Keratinocyte (primary cell): ENCODE data around the gene CEACAM7. TPM values are rescaled to one million over a fixed set of nuclear protein-coding genes. Genes with fewer than 3 reads are reported as not detected.

ENCODE experiments used
- DNase-seq: peaks from one replicate; pipeline ENCODE4 v3.0.0-alpha.2; 2011; ENCODE audit warnings: low read depth, missing footprints, low spot score
- FAIRE-seq: peaks from 2 replicates; lab custom pipeline; 2011; peaks lifted over from hg19 to GRCh38; lab: Jason Lieb, UNC
- H2AFZ ChIP-seq: 2 replicates; pipeline ENCODE4 v1.6.0; 2012; ENCODE audit warnings: low read length, control low read depth, inconsistent platforms; ENCODE audit not compliant: control insufficient read depth
- H3K27ac ChIP-seq: 2 replicates; pipeline ENCODE4 v1.5.1; 2011; ENCODE audit warnings: low read length; ENCODE audit not compliant: control insufficient read depth, insufficient read depth
- H3K27me3 ChIP-seq: 3 replicates; pipeline ENCODE4 v1.6.0; 2011; ENCODE audit warnings: low read length; ENCODE audit not compliant: control insufficient read depth, insufficient read depth; ENCODE audit errors: extremely low read depth
- H3K36me3 ChIP-seq, 2 experiments: 2 replicates in 1 of 2; 3 replicates in 1 of 2; pipeline ENCODE4 v1.5.1; 2011; ENCODE audit warnings: low read length in 2 of 2, mild to moderate bottlenecking in 1 of 2; ENCODE audit not compliant: control insufficient read depth in 2 of 2, insufficient read depth in 2 of 2; ENCODE audit errors: extremely low read depth in 1 of 2
- H3K4me1 ChIP-seq: 3 replicates; pipeline ENCODE4 v1.5.1; 2011; ENCODE audit warnings: low read length; ENCODE audit not compliant: control insufficient read depth, insufficient read depth; ENCODE audit errors: extremely low read depth
- H3K4me2 ChIP-seq: 3 replicates; pipeline ENCODE4 v1.6.0; 2011; ENCODE audit warnings: low read depth, low read length; ENCODE audit not compliant: control insufficient read depth, insufficient read depth; ENCODE audit errors: extremely low read depth
- H3K4me3 ChIP-seq, 3 experiments: fragments of 200-600 bp in 1 of 3; sonication (generic) in 1 of 3; 2 replicates in 2 of 3; 3 replicates in 1 of 3; pipeline ENCODE4 v1.5.1; 2011 to 2016; ENCODE audit warnings: low read length in 3 of 3, mild to moderate bottlenecking in 3 of 3, control low read depth in 2 of 3, inconsistent platforms in 1 of 3, low read depth in 1 of 3, mixed read lengths in 1 of 3, mixed run types in 1 of 3, moderate library complexity in 1 of 3; ENCODE audit not compliant: control insufficient read depth in 2 of 3, insufficient read depth in 2 of 3; ENCODE audit errors: extremely low read depth in 1 of 3
- H3K79me2 ChIP-seq: 2 replicates; pipeline ENCODE4 v1.6.0; 2012; ENCODE audit warnings: low read length; ENCODE audit not compliant: control insufficient read depth, insufficient read depth
- H3K9ac ChIP-seq: 3 replicates; pipeline ENCODE4 v1.6.0; 2011; ENCODE audit warnings: low read length; ENCODE audit not compliant: control insufficient read depth, insufficient read depth; ENCODE audit errors: extremely low read depth
- H3K9me1 ChIP-seq: 3 replicates; pipeline ENCODE4 v1.6.0; 2011; ENCODE audit warnings: low read length; ENCODE audit not compliant: control insufficient read depth, insufficient read depth; ENCODE audit errors: extremely low read depth
- H3K9me3 ChIP-seq: 2 replicates; pipeline ENCODE4 v1.5.1; 2012; ENCODE audit warnings: low read depth, low read length; ENCODE audit not compliant: control insufficient read depth
- H4K20me1 ChIP-seq: 3 replicates; pipeline ENCODE4 v1.6.0; 2011; ENCODE audit warnings: low read length; ENCODE audit not compliant: control insufficient read depth, insufficient read depth; ENCODE audit errors: extremely low read depth
- EZH2 ChIP-seq: IDR thresholded peaks from one replicate; pipeline ENCODE4 v1.6.1; 2012; ENCODE audit warnings: inconsistent platforms, mild to moderate bottlenecking, low read length, moderate library complexity
- dilution Hi-C: fragments of 300-500 bp; cut with MboI; formaldehyde crosslinking; loops from one replicate; pipeline ENCODE4 v1.7.0; 2020; ENCODE audit warnings: low sequenced_read_pairs; ENCODE audit not compliant: extremely low pct_ligation_motif_present
- polyA plus RNA-seq, 5 experiments: library from polyadenylated mRNA; depleted of rRNA in 3 of 5; stranded (reverse) in 3 of 5; stranded (forward) in 1 of 5; unstranded in 1 of 5; fragments of >200 nt; gene quantifications; 1 replicate in 1 of 5; 2 replicates in 3 of 5; 3 replicates in 1 of 5; pipeline versions ENCODE4 v1.2.1 to v1.2.3, GENCODE V29; 2011 to 2012; ENCODE audit warnings: missing spikeins in 2 of 5, low read depth in 1 of 5, low replicate concordance in 1 of 5
- TF ChIP-seq, protein P1 (sequence below), 3 experiments: IDR thresholded peaks in 1 of 3; conservative IDR thresholded peaks in 1 of 3; optimal IDR thresholded peaks in 1 of 3; 2 replicates in 2 of 3; 3 replicates in 1 of 3; pipeline versions ENCODE3 to v1.5.1; 2011; ENCODE audit warnings: low read length in 3 of 3, mild to moderate bottlenecking in 3 of 3, moderate library complexity in 2 of 3, control low read depth in 1 of 3, inconsistent platforms in 1 of 3; ENCODE audit not compliant: insufficient read depth in 2 of 3; ENCODE audit errors: extremely low read depth in 1 of 3

Gene CEACAM7
- polyA plus RNA-seq, 1 donor (not counting 4 experiments of a cell fraction or from before 2014, with no cell fraction given): not detected

DNA sequence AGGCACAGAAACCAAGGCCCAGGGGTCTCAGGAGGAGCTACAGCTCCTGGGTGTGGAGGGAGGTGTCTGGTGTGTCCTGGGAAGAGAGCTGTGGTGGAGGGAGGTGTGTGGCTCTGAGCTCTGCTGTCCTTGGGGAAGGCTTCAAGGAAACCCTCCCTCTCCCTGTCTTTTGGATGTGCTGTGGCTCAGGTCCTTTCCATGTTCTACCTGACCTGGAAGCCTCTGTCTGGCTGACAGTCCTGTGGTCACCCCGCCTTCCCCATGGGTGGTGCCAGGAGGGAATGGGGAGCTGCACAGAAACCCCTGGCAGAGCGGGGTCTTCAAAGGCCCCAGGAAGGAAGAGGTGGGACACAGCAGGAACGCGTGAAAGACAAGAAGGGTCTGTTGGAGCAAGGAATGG lies 617 bp upstream of the CEACAM7 start:
- no peaks in the 10 kb centered on the region for H3K4me1 ChIP-seq
- H3K79me2 ChIP-seq: no peaks in the 10 kb centered on the region
- H3K9ac ChIP-seq: no peak overlapping the region
- no peak overlapping the region for H3K4me3 ChIP-seq
- FAIRE-seq (no peak), DNase-seq (no peak)
- H3K27me3 ChIP-seq: peaks cover 8% of the 10 kb centered on the region
- H2AFZ ChIP-seq: no peak overlapping the region
- no peak for TF ChIP-seq EZH2
- TF ChIP-seq, protein P1, sequence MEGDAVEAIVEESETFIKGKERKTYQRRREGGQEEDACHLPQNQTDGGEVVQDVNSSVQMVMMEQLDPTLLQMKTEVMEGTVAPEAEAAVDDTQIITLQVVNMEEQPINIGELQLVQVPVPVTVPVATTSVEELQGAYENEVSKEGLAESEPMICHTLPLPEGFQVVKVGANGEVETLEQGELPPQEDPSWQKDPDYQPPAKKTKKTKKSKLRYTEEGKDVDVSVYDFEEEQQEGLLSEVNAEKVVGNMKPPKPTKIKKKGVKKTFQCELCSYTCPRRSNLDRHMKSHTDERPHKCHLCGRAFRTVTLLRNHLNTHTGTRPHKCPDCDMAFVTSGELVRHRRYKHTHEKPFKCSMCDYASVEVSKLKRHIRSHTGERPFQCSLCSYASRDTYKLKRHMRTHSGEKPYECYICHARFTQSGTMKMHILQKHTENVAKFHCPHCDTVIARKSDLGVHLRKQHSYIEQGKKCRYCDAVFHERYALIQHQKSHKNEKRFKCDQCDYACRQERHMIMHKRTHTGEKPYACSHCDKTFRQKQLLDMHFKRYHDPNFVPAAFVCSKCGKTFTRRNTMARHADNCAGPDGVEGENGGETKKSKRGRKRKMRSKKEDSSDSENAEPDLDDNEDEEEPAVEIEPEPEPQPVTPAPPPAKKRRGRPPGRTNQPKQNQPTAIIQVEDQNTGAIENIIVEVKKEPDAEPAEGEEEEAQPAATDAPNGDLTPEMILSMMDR (optimal IDR thresholded peaks at IDR 0.05 in 1 of 3, IDR thresholded peaks at IDR 0.05 in 1 of 3, conservative IDR thresholded peaks at IDR 0.05 in 1 of 3; ENCODE audit: extremely low read depth in 1 of 3, insufficient read depth in 2 of 3, low read length in 3 of 3): no peak
- H3K27ac ChIP-seq: no peak overlapping the region
- no peaks in the 10 kb centered on the region for H3K9me3 ChIP-seq
- H3K36me3 ChIP-seq: no peaks in the 10 kb centered on the region
- dilution Hi-C loops: no loop called here
- H3K4me2 ChIP-seq: no peak overlapping the region
- no peaks in the 10 kb centered on the region for H3K9me1 ChIP-seq
- no peaks in the 10 kb centered on the region for H4K20me1 ChIP-seq

DNA sequence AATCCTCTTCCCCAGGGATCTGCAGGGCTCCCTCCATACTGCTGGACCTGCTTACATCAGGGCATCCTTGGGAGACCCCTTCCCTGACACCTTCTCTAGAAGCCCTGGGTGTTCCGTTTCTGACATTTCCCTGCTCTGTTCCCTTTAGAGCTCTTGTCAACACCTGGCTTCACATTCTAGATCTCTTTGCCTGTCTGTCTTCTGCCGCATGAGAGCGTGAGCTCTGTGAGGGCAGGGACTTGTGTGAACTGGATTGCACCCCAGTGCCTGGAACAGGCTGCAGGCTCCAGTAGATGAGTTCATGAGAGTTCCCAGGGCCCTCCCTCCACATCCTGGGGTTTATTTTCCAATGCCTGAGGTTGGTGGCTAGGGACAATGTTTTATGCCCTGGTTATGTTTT lies 651 bp downstream of the CEACAM7 start:
- Histone ChIP-seq H3K27me3 (peaks cover 8% of the 10 kb centered on the region), H3K9me1 (no peaks in the 10 kb centered on the region), H3K27ac (no peak overlapping the region), H3K4me2 (no peak overlapping the region), H3K79me2 (no peaks in the 10 kb centered on the region), H3K4me1 (no peaks in the 10 kb centered on the region), H4K20me1 (no peaks in the 10 kb centered on the region), H3K9me3 (no peaks in the 10 kb centered on the region), H2AFZ (no peak overlapping the region), H3K36me3 (no peaks in the 10 kb centered on the region), H3K4me3 (no peak overlapping the region), H3K9ac (no peak overlapping the region)
- TF ChIP-seq, protein P1 (optimal IDR thresholded peaks at IDR 0.05 in 1 of 3, IDR thresholded peaks at IDR 0.05 in 1 of 3, conservative IDR thresholded peaks at IDR 0.05 in 1 of 3; ENCODE audit: extremely low read depth in 1 of 3, insufficient read depth in 2 of 3, low read length in 3 of 3): no peak
- no peak for TF ChIP-seq EZH2
- dilution Hi-C loops: no loop called here
- FAIRE-seq (no peak), DNase-seq (no peak)
